ENCODE measurements around the gene NHP2.
A peak's percentile ranks its signal among the peaks of the same experiment; 100 is the strongest.
"Not testable (repeated sequence)": the region's sequence is repeated elsewhere in the genome, so short reads cannot be mapped to it uniquely, and the experiment has no call there.

The NHP2 gene

GRCh38 chr5:178153530-178154340 lies at the start of gene NHP2:
NHP2 (minus strand) TSS chr5:178153885; CDS start chr5:178153817, 68 bp downstream.
- peak; percentile 98 for DNase-seq (ENCODE audit: low spot score)

- no peak for DNase-seq (ENCODE audit: low spot score)
Measured at GRCh38 chr5:178202541-178202940, 48.9 kb upstream of the NHP2 start.

- DNase-seq (ENCODE audit: low spot score), result no peak
Measured at GRCh38 chr5:178201927-178202235, 48.2 kb upstream of the NHP2 start.

GRCh38 chr5:178201221-178201926 lies 47.7 kb upstream of the NHP2 start:
- DNase-seq (ENCODE audit: low spot score), result no peak

- DNase-seq (ENCODE audit: low spot score), result no peak
Measured at GRCh38 chr5:178199581-178200434, 46.1 kb upstream of the NHP2 start.

- DNase-seq (ENCODE audit: low spot score), result no peak
Measured at GRCh38 chr5:178198706-178199105, 45.0 kb upstream of the NHP2 start.

- not testable (repeated sequence) for DNase-seq (ENCODE audit: low spot score)
Measured at GRCh38 chr5:178198151-178198550, 44.5 kb upstream of the NHP2 start.

GRCh38 chr5:178196986-178197385 lies 43.3 kb upstream of the NHP2 start:
- no peak for DNase-seq (ENCODE audit: low spot score)

GRCh38 chr5:178196281-178196812 lies 42.7 kb upstream of the NHP2 start:
- no peak for DNase-seq (ENCODE audit: low spot score)

GRCh38 chr5:178194026-178194425 lies 40.3 kb upstream of the NHP2 start:
- no peak for DNase-seq (ENCODE audit: low spot score)

GRCh38 chr5:178193251-178193809 lies 39.6 kb upstream of the NHP2 start:
- no peak for DNase-seq (ENCODE audit: low spot score)

- no peak for DNase-seq (ENCODE audit: low spot score)
Measured at GRCh38 chr5:178192787-178193186, 39.1 kb upstream of the NHP2 start.

GRCh38 chr5:178192244-178192643 lies 38.6 kb upstream of the NHP2 start:
- DNase-seq (ENCODE audit: low spot score), result no peak

- no peak for DNase-seq (ENCODE audit: low spot score)
Measured at GRCh38 chr5:178191661-178192060, 38.0 kb upstream of the NHP2 start.

GRCh38 chr5:178189433-178189832 lies 35.7 kb upstream of the NHP2 start:
- no peak for DNase-seq (ENCODE audit: low spot score)

GRCh38 chr5:178187014-178187413 lies 33.3 kb upstream of the NHP2 start, which contains the start of gene GMCL2:
GMCL2 (minus strand) TSS chr5:178187371; CDS start chr5:178187299, 72 bp downstream.
- no peak for DNase-seq (ENCODE audit: low spot score)

GRCh38 chr5:178186427-178186826 lies 32.7 kb upstream of the NHP2 start:
- DNase-seq (ENCODE audit: low spot score), result no peak

GRCh38 chr5:178182158-178182876 lies 28.6 kb upstream of the NHP2 start:
- DNase-seq (ENCODE audit: low spot score), result no peak

GRCh38 chr5:178180141-178180863 lies 26.6 kb upstream of the NHP2 start:
- no peak for DNase-seq (ENCODE audit: low spot score)

GRCh38 chr5:178177569-178177968 lies 23.9 kb upstream of the NHP2 start:
- no peak for DNase-seq (ENCODE audit: low spot score)

GRCh38 chr5:178176791-178177190 lies 23.1 kb upstream of the NHP2 start:
- no peak for DNase-seq (ENCODE audit: low spot score)
